HG03457 (cell line): ENCODE results near the gene AGBL4.

Experiments used
- ATAC-seq: cut with Tn5 transposase; IDR thresholded peaks from one replicate; pipeline ENCODE4 v1.9.1; 2021; ENCODE audit warnings: moderate number of reproducible peaks; ENCODE audit not compliant: unreplicated experiment

AGBL4 gene

GRCh38 chr1:48916130-48917069, 1107.4 kb downstream of the AGBL4 start:
- ATAC-seq: no peak

- ATAC-seq: no peak
Observed at GRCh38 chr1:48908606-48909005, 1115.1 kb downstream of the AGBL4 start.

- ATAC-seq: no peak
Observed at GRCh38 chr1:48906729-48907128, 1117.0 kb downstream of the AGBL4 start.

GRCh38 chr1:48906164-48906563, 1117.6 kb downstream of the AGBL4 start:
- ATAC-seq: no peak

- ATAC-seq: no peak
Observed at GRCh38 chr1:48903291-48903690, 1120.5 kb downstream of the AGBL4 start.

- ATAC-seq: no peak
Observed at GRCh38 chr1:48898894-48899293, 1124.9 kb downstream of the AGBL4 start.

- ATAC-seq: no peak
Observed at GRCh38 chr1:48889615-48890014, 1134.1 kb downstream of the AGBL4 start.

- ATAC-seq: no peak
Observed at GRCh38 chr1:48889082-48889481, 1134.7 kb downstream of the AGBL4 start.

- ATAC-seq: no peak
Observed at GRCh38 chr1:48887796-48888195, 1136.0 kb downstream of the AGBL4 start.

- ATAC-seq: no peak
Observed at GRCh38 chr1:48882020-48882419, 1141.7 kb downstream of the AGBL4 start.

GRCh38 chr1:48878191-48878940, 1145.4 kb downstream of the AGBL4 start:
- ATAC-seq: no peak

- ATAC-seq: no peak
Observed at GRCh38 chr1:48876330-48876785, 1147.4 kb downstream of the AGBL4 start.

GRCh38 chr1:48875552-48876329, 1148.0 kb downstream of the AGBL4 start:
- ATAC-seq: no peak

GRCh38 chr1:48873944-48874343, 1149.8 kb downstream of the AGBL4 start:
- ATAC-seq: no peak

- no peak for ATAC-seq
Observed at GRCh38 chr1:48870596-48870995, 1153.2 kb downstream of the AGBL4 start.

GRCh38 chr1:48869116-48869893, 1154.4 kb downstream of the AGBL4 start:
- ATAC-seq: no peak

- ATAC-seq: no peak
Observed at GRCh38 chr1:48864913-48865312, 1158.8 kb downstream of the AGBL4 start.

GRCh38 chr1:48859456-48859855, 1164.3 kb downstream of the AGBL4 start:
- ATAC-seq: no peak

- ATAC-seq: no peak
Observed at GRCh38 chr1:48858200-48858920, 1165.4 kb downstream of the AGBL4 start.

GRCh38 chr1:48853006-48853405, 1170.7 kb downstream of the AGBL4 start:
- ATAC-seq: no peak
